Body of pancreas (tissue), 4 donors: ENCODE measurements around the gene TSHZ2. TPM values are rescaled to one million over a fixed set of nuclear protein-coding genes. Genes with fewer than 3 reads are reported as not detected.
"Not testable (repeated sequence)": the region's sequence is repeated elsewhere in the genome, so short reads cannot be mapped to it uniquely, and the experiment has no call there.

Experiments
- ATAC-seq: fragments of 150-250 bp; one replicate; pipeline ENCODE4 v1.9.1; 2016
- DNase-seq, 4 donors: peaks; one replicate each; pipeline ENCODE4 v3.0.0-alpha.2; 2019
- H3K27ac ChIP-seq, 4 donors: fragments of 200-600 bp; sonication (generic); 1 replicate in 3 of 4; 2 replicates in 1 of 4; pipeline versions ENCODE4 v1.5.1 to v1.6.1; 2016 to 2019; ENCODE audit warnings: mild to moderate bottlenecking in 1 of 4, mixed read lengths in 1 of 4, moderate library complexity in 1 of 4
- H3K27me3 ChIP-seq, 2 donors: fragments of 200-600 bp; sonication (generic); one replicate each; pipeline ENCODE4 v1.6.0; 2016; ENCODE audit warnings: mild to moderate bottlenecking in 1 of 2
- H3K36me3 ChIP-seq, 2 donors: fragments of 200-600 bp; sonication (generic); replicated peaks in 1 of 2; 2 replicates each; pipeline ENCODE4 v1.5.1; 2016; ENCODE audit warnings: low read depth in 2 of 2; ENCODE audit not compliant: insufficient read depth in 1 of 2
- H3K4me1 ChIP-seq: fragments of 200-600 bp; sonication (generic); one replicate; pipeline ENCODE4 v1.6.0; 2016
- H3K4me3 ChIP-seq, 2 donors: fragments of 200-600 bp; sonication (generic); 1 replicate in 1 of 2; 2 replicates in 1 of 2; pipeline ENCODE4 v1.5.1; 2016 to 2019
- H3K9me3 ChIP-seq, 3 donors: fragments of 200-600 bp; sonication (generic); 1 replicate in 2 of 3; 2 replicates in 1 of 3; pipeline ENCODE4 v1.5.1; 2016
- POLR2A ChIP-seq, 3 donors: fragments of 450-650 bp; IDR thresholded peaks; one replicate each; pipeline ENCODE4 v1.6.1; 2016; ENCODE audit warnings: antibody characterized with exemption in 3 of 3, mild to moderate bottlenecking in 2 of 3
- WGBS, 2 donors: methylation state at CpG; one replicate each; pipeline ENCODE4 v1.1.5; 2017; 5-methylcytosine and 5-hydroxymethylcytosine counted together
- intact Hi-C: fragments of 100-400 bp; cut with DNase I; formaldehyde crosslinking; loops from one replicate; pipeline ENCODE4 v1.15.1; 2023
- total RNA-seq, 2 donors: library from RNA; depleted of rRNA; stranded (reverse); fragments of >200 nt; gene quantifications; one replicate each; pipeline ENCODE4 v1.1.0, GENCODE V29; 2016
- TF ChIP-seq, protein P1 (sequence below), 7 experiments: fragments of 450-650 bp in 4 of 7; fragments of 200-600 bp in 3 of 7; sonication (generic) in 3 of 7; IDR thresholded peaks; one replicate each; pipeline ENCODE4 v1.5.1; 2016 to 2019; ENCODE audit warnings: antibody characterized with exemption in 7 of 7

TSHZ2 gene
- total RNA-seq, 2 donors from 2014 or later: 6.0 to 9.6 TPM

- Histone ChIP-seq H3K4me1 (peaks cover 6% of the 10 kb centered on the region), H3K27me3 (no peaks in the 10 kb centered on the region), H3K4me3 (no peak overlapping the region), H3K9me3 (no peaks in the 10 kb centered on the region), H3K36me3 (no peaks in the 10 kb centered on the region), H3K27ac (no peak overlapping the region)
- TF ChIP-seq POLR2A (IDR thresholded peaks at IDR 0.05): no peak
- TF ChIP-seq, protein P1, sequence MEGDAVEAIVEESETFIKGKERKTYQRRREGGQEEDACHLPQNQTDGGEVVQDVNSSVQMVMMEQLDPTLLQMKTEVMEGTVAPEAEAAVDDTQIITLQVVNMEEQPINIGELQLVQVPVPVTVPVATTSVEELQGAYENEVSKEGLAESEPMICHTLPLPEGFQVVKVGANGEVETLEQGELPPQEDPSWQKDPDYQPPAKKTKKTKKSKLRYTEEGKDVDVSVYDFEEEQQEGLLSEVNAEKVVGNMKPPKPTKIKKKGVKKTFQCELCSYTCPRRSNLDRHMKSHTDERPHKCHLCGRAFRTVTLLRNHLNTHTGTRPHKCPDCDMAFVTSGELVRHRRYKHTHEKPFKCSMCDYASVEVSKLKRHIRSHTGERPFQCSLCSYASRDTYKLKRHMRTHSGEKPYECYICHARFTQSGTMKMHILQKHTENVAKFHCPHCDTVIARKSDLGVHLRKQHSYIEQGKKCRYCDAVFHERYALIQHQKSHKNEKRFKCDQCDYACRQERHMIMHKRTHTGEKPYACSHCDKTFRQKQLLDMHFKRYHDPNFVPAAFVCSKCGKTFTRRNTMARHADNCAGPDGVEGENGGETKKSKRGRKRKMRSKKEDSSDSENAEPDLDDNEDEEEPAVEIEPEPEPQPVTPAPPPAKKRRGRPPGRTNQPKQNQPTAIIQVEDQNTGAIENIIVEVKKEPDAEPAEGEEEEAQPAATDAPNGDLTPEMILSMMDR (IDR thresholded peaks at IDR 0.05): no peak
- no peak for DNase-seq
- WGBS, 2 donors: 76 to 84% methylated on average over 3 of the region's 3 CpGs
- ATAC-seq: no peak
- intact Hi-C loops: no loop called here
Measured at GRCh38 chr20:52963131-52963530, 9.0 kb upstream of the TSHZ2 start.

GRCh38 chr20:52964131-52964530 lies 8.0 kb upstream of the TSHZ2 start:
- intact Hi-C loops: no loop called here
- 75 to 79% methylated on average over 6 of the region's 6 CpGs for WGBS, 2 donors
- TF ChIP-seq POLR2A (IDR thresholded peaks at IDR 0.05): no peak
- TF ChIP-seq, protein P1 (IDR thresholded peaks at IDR 0.05): no peak

GRCh38 chr20:52965380-52965779 lies 6.8 kb upstream of the TSHZ2 start:
- Histone ChIP-seq H3K27me3 (no peaks in the 10 kb centered on the region), H3K36me3 (no peaks in the 10 kb centered on the region), H3K9me3 (no peaks in the 10 kb centered on the region), H3K4me3 (no peak overlapping the region), H3K4me1 (no peaks in the 10 kb centered on the region), H3K27ac (no peak overlapping the region)
- no peak for ATAC-seq
- peak in 2 of 4 donors; percentile 12 for DNase-seq
- intact Hi-C loops: no loop called here
- 12 to 18% methylated on average over 1 of the region's 1 CpG for WGBS, 2 donors
- TF ChIP-seq POLR2A (IDR thresholded peaks at IDR 0.05): no peak
- TF ChIP-seq, protein P1 (IDR thresholded peaks at IDR 0.05): no peak

More at GRCh38 chr20:52964131-52964530, 8.0 kb upstream of the TSHZ2 start:
- Histone ChIP-seq H3K4me1 (peaks cover 2% of the 10 kb centered on the region), H3K27ac (no peak overlapping the region), H3K4me3 (no peak overlapping the region), H3K27me3 (no peaks in the 10 kb centered on the region), H3K36me3 (no peaks in the 10 kb centered on the region), H3K9me3 (no peaks in the 10 kb centered on the region)
- DNase-seq (no peak), ATAC-seq (no peak)

DNA sequence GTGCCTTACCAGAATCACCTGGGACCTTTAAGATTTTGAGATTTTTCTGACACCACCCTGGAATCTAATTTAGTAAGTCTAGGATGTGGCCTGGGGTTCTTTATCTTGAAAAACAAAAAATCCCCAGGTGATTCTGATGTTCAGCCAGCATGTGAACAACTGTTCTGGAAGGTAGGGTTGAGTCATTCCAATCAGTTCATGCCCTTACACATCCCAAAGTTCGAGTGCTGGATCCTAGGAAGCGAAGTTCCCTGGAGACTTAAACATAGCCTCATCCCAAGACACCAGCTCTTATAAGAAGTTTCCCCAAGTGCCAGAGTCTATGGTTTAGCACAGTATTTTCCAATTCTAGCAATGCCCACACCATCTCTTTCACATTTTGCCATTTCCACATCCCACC lies 6.3 kb upstream of the TSHZ2 start:
- Histone ChIP-seq H3K4me3 (no peak overlapping the region), H3K4me1 (no peaks in the 10 kb centered on the region), H3K9me3 (no peaks in the 10 kb centered on the region), H3K27ac (no peak overlapping the region), H3K36me3 (no peaks in the 10 kb centered on the region), H3K27me3 (no peaks in the 10 kb centered on the region)
- no peak for TF ChIP-seq POLR2A (IDR thresholded peaks at IDR 0.05)
- TF ChIP-seq, protein P1 (IDR thresholded peaks at IDR 0.05): no peak
- no peak for ATAC-seq
- no peak for DNase-seq
- WGBS, 2 donors: 83 to 91% methylated on average over 2 of the region's 2 CpGs
- intact Hi-C loops: no loop called here

DNA sequence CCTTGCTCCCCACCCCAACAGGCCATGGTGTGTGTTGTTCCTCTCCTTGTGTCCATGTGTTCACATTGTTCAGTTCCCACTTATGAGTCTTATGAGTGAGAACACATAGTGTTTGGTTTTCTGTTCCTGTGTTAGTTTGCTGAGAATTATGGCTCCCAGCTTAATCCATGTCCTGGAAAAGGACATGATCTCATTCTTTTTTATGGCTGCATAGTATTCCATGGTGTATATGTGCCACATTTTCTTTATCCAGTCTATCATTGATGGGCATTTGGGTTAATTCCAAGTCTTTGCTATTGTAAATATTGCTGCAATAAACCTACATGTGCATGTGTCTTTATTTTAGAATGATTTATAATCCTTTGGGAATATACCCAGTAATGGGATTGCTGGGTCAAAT lies 5.6 kb upstream of the TSHZ2 start:
- H3K9me3 ChIP-seq, H3K4me1 ChIP-seq, H3K27ac ChIP-seq, ATAC-seq, DNase-seq, intact Hi-C loops, H3K36me3 ChIP-seq, H3K4me3 ChIP-seq, H3K27me3 ChIP-seq: not testable (repeated sequence)
